ENCODE results near the gene RIN3. TPM values are rescaled to one million over a fixed set of nuclear protein-coding genes. Genes with fewer than 3 reads are reported as not detected.

The RIN3 gene
- total RNA-seq, 3 donors from 2014 or later (not counting 1 experiment from before 2014, with no cell fraction given) = 248 to 289 (median 282) TPM

DNA sequence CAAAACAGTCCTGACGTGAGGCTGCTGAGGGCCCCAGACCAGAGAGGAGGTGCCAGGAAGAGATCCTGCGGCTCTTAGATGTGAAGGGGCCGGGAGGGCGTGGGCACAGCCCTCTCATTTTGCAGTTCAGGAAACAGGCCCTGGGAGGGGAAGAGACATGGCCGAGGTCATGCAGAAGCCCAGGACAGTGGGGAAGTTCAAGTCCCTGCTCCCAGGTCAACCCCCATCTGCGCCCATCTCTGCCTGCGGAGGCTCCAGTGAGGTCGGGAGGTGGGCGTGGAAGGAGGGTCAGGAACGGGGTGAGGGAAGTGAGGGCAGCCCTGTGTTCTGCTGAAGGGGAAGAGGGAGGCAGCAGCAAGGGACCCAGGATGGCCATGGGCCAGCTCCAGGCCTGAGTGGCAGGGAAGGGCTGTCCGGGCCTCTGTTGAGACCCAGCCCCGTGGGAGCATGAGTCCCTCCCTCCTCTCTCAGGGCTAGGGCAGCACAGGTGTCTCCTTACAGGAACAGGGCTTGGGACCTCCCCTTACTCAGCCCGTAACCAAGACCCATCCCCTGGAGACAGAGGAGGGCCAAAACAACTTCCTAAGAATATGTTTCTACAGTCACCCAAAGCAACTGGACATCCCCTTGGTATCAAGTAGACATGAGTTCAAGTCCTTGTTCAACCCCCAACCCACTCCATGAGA is 144.0 kb downstream of the RIN3 start:
- H3K27me3 Mint-ChIP-seq (ENCODE audit: low read depth in 2 of 2) = no peaks in the 10 kb centered on the region
- intact Hi-C loops (cut with micrococcal nuclease) = no loop called here
- H3K27ac Mint-ChIP-seq = peak overlapping the region; percentile 96 to 99
- Histone ChIP-seq H3K4me1 (ENCODE audit: control insufficient read depth, insufficient read depth, low read length) (peaks cover 94% of the 10 kb centered on the region), H3K27ac (ENCODE audit: low read length) (peak overlapping the region; percentile 87), H3K4me3 (ENCODE audit: low read length) (no peak overlapping the region), H3K9me3 (ENCODE audit: control insufficient read depth, insufficient read depth, low read length) (no peaks in the 10 kb centered on the region), H3K27me3 (ENCODE audit: control insufficient read depth, insufficient read depth, low read length) (no peaks in the 10 kb centered on the region), H3K36me3 (ENCODE audit: control insufficient read depth, insufficient read depth, low read length) (peaks cover 73% of the 10 kb centered on the region)
- 38% methylated on average over 13 of the region's 13 CpGs for WGBS (ENCODE audit: insufficient coverage)
- DNase-seq = no peak
- no peaks in the 10 kb centered on the region for H3K9me3 Mint-ChIP-seq
- TF ChIP-seq, protein P1, sequence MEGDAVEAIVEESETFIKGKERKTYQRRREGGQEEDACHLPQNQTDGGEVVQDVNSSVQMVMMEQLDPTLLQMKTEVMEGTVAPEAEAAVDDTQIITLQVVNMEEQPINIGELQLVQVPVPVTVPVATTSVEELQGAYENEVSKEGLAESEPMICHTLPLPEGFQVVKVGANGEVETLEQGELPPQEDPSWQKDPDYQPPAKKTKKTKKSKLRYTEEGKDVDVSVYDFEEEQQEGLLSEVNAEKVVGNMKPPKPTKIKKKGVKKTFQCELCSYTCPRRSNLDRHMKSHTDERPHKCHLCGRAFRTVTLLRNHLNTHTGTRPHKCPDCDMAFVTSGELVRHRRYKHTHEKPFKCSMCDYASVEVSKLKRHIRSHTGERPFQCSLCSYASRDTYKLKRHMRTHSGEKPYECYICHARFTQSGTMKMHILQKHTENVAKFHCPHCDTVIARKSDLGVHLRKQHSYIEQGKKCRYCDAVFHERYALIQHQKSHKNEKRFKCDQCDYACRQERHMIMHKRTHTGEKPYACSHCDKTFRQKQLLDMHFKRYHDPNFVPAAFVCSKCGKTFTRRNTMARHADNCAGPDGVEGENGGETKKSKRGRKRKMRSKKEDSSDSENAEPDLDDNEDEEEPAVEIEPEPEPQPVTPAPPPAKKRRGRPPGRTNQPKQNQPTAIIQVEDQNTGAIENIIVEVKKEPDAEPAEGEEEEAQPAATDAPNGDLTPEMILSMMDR (IDR thresholded peaks at IDR 0.05) = no peak
- H3K4me1 Mint-ChIP-seq = peaks cover 89 to 95% of the 10 kb centered on the region in 2 donors
- H3K36me3 Mint-ChIP-seq = peaks cover 11% of the 10 kb centered on the region
- peak overlapping the region; percentile 90 for H3K4me3 Mint-ChIP-seq
- no peak for ATAC-seq

DNA sequence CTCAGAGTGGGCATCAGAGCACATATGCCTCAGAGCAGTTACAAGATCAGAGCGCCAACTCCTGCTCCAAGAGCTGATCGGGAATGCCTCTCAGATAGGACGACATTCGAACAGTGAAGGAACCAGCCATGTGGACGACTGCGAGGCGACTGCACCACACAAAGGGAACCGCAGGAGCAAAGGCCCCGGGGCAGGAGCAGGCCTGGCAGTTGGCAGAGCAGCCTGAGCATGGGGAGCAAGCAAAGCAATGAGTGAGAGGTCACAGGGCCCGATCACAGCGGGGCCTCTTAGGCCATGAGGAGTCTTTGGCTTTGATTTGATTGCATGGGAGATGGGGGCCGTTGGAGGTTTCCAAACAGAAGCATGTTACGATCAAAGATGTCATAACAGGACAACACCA is 144.6 kb downstream of the RIN3 start:
- Histone ChIP-seq H3K4me1 (ENCODE audit: control insufficient read depth, insufficient read depth, low read length) (peaks cover 88% of the 10 kb centered on the region), H3K27ac (ENCODE audit: low read length) (peak overlapping the region; percentile 87), H3K4me3 (ENCODE audit: low read length) (no peak overlapping the region), H3K9me3 (ENCODE audit: control insufficient read depth, insufficient read depth, low read length) (no peaks in the 10 kb centered on the region), H3K36me3 (ENCODE audit: control insufficient read depth, insufficient read depth, low read length) (peaks cover 72% of the 10 kb centered on the region), H3K27me3 (ENCODE audit: control insufficient read depth, insufficient read depth, low read length) (no peaks in the 10 kb centered on the region)
- Mint-ChIP-seq H3K9me3 (no peaks in the 10 kb centered on the region), H3K4me3 (peak overlapping the region; percentile 90), H3K4me1 (peaks cover 93 to 98% of the 10 kb centered on the region in 2 donors), H3K27ac (peak overlapping the region; percentile 96 to 99), H3K36me3 (peaks cover 9% of the 10 kb centered on the region), H3K27me3 (ENCODE audit: low read depth in 2 of 2) (no peaks in the 10 kb centered on the region)
- TF ChIP-seq, protein P1 (IDR thresholded peaks at IDR 0.05) = no peak
- 87% methylated on average over 13 of the region's 13 CpGs for WGBS (ENCODE audit: insufficient coverage)
- ATAC-seq (no peak), DNase-seq (no peak)
- intact Hi-C loops (cut with micrococcal nuclease) = no loop called here

DNA sequence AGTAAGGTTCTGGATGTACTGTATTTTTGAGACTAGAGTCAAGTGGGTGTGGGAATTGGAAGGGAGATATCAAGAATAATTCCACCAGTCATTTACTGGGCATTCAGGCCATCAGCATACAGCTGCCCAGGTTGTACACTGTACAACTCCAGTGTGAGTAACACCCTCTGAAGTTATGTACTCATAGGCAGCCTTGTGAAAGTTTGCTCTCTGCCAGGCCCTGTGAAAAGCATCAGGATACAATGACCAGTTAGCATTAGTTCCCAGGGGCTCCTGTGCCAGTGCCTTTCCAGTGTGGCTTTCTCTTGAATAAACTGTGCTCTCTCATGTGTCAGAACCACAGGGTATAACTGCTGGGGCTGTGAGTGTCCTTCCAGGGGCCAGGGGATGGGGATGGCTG is 145.1 kb downstream of the RIN3 start:
- peaks cover 77% of the 10 kb centered on the region for H3K36me3 ChIP-seq (ENCODE audit: control insufficient read depth, insufficient read depth, low read length)
- intact Hi-C loops (cut with micrococcal nuclease) = no loop called here
- no peaks in the 10 kb centered on the region for H3K27me3 Mint-ChIP-seq (ENCODE audit: low read depth in 2 of 2)
- H3K9me3 Mint-ChIP-seq = no peaks in the 10 kb centered on the region
- peaks cover 83% of the 10 kb centered on the region for H3K4me1 ChIP-seq (ENCODE audit: control insufficient read depth, insufficient read depth, low read length)
- H3K4me3 Mint-ChIP-seq = peak overlapping the region; percentile 31
- no peak for ATAC-seq
- peaks cover 6% of the 10 kb centered on the region for H3K36me3 Mint-ChIP-seq
- H3K4me3 ChIP-seq (ENCODE audit: low read length) = no peak overlapping the region
- no peaks in the 10 kb centered on the region for H3K27me3 ChIP-seq (ENCODE audit: control insufficient read depth, insufficient read depth, low read length)
- peak overlapping the region; percentile 96 to 99 for H3K27ac Mint-ChIP-seq
- peaks cover 91 to 96% of the 10 kb centered on the region in 2 donors for H3K4me1 Mint-ChIP-seq
- no peaks in the 10 kb centered on the region for H3K9me3 ChIP-seq (ENCODE audit: control insufficient read depth, insufficient read depth, low read length)
- H3K27ac ChIP-seq (ENCODE audit: low read length) = peak overlapping the region; percentile 59
- DNase-seq = no peak
- TF ChIP-seq, protein P1 (IDR thresholded peaks at IDR 0.05) = no peak
